Breast epithelium (tissue), 3 donors: ENCODE data around the gene GNG12.

Experiments used
- POLR2AphosphoS5 ChIP-seq, 3 donors: sonication (generic); formaldehyde crosslinking; IDR thresholded peaks; one replicate each; pipeline ENCODE4 v1.6.1; 2017; ENCODE audit warnings: antibody characterized with exemption in 3 of 3
- TF ChIP-seq, protein P1 (sequence below), 3 donors: fragments of 450-650 bp; IDR thresholded peaks; one replicate each; pipeline ENCODE4 v1.5.1; 2016 to 2017; ENCODE audit warnings: antibody characterized with exemption in 3 of 3, mild to moderate bottlenecking in 3 of 3, moderate library complexity in 3 of 3

DNA sequence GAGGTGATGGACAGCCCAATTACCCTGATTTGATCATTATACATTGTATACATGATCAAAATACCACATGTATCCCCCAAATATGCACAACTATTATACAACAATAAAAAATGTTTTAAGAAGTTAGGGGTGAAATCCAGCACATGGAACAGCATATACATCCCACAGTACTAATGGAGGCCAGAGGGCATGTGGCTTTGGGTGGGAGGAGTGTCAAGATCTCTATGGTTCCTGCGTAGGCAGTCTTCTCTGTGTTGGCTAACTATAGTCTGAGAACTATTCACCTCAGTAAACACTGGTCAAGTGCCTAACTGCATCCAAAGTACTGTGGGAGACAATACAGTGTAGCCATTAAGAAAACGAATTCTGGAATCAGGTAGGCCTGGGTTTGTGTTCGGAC, 74.2 kb downstream of the GNG12 start:
- TF ChIP-seq POLR2AphosphoS5 (IDR thresholded peaks at IDR 0.05), result no peak
- TF ChIP-seq, protein P1, sequence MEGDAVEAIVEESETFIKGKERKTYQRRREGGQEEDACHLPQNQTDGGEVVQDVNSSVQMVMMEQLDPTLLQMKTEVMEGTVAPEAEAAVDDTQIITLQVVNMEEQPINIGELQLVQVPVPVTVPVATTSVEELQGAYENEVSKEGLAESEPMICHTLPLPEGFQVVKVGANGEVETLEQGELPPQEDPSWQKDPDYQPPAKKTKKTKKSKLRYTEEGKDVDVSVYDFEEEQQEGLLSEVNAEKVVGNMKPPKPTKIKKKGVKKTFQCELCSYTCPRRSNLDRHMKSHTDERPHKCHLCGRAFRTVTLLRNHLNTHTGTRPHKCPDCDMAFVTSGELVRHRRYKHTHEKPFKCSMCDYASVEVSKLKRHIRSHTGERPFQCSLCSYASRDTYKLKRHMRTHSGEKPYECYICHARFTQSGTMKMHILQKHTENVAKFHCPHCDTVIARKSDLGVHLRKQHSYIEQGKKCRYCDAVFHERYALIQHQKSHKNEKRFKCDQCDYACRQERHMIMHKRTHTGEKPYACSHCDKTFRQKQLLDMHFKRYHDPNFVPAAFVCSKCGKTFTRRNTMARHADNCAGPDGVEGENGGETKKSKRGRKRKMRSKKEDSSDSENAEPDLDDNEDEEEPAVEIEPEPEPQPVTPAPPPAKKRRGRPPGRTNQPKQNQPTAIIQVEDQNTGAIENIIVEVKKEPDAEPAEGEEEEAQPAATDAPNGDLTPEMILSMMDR (IDR thresholded peaks at IDR 0.05), result no peak
